Measurements from ENCODE around the gene ATP11A.

Gene ATP11A

DNA sequence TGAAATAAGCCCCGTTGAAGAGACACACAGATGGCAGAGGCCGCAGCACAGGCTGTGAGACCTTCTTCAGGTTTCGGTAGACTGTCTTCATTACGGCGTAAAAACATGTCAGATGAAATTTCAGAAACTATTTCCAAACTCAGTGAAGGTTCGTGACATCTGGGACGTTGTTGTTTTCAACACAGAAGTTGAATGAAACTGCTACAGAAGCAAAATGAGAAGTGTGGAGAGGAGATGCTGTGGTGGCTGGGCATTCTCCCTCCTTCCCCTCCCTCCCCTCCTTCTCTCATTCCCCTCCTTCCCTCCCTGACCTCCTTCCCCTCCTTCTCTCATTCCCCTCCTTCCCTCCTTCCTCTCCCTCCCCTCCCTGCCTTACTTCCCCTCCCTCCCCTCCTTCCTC is 113.6 kb downstream of the ATP11A start:
- no peak for DNase-seq

- DNase-seq: no peak
These were observed 114.5 kb downstream of the ATP11A start for GRCh38 chr13:112804374-112804773.

- DNase-seq: no peak
These were observed 117.2 kb downstream of the ATP11A start for GRCh38 chr13:112806739-112807652.

DNA sequence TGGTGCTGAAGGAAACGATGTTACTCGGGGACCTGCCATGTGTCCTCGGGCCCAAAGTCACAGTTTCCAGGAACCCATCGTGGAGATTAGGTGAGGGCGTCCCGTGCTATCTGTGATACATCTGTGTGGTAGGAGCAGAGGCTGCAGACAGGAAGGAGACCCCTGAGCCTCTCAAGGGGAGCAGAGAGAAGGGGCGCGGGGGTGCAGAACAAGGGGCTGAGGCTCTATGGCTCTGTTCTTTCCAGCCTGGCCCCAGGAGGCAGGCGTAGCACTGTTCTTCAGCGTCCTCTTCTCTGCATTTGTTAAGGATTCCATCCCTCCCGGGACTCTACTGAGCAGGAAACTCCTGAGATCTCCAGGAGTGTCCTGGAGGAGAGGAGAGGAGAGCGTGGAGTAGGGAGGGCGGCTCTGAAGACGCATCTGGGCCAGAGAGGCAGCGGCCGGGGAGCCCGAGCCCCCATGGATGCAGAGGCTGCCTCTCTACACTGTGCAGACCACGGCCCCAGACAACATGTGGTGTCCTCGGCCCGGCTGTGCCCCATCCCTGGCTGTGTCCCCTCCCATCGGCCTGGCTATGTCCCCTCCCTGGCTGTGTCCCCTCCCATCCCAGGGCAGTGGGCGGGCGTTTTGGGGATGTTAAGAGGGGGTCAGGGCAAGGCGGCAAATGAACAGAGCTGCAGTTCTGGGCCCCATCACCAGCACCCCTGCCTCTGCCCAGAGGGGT is 118.0 kb downstream of the ATP11A start:
- no peak for DNase-seq

GRCh38 chr13:112808377-112809140 is 118.7 kb downstream of the ATP11A start:
- no peak for DNase-seq

DNA sequence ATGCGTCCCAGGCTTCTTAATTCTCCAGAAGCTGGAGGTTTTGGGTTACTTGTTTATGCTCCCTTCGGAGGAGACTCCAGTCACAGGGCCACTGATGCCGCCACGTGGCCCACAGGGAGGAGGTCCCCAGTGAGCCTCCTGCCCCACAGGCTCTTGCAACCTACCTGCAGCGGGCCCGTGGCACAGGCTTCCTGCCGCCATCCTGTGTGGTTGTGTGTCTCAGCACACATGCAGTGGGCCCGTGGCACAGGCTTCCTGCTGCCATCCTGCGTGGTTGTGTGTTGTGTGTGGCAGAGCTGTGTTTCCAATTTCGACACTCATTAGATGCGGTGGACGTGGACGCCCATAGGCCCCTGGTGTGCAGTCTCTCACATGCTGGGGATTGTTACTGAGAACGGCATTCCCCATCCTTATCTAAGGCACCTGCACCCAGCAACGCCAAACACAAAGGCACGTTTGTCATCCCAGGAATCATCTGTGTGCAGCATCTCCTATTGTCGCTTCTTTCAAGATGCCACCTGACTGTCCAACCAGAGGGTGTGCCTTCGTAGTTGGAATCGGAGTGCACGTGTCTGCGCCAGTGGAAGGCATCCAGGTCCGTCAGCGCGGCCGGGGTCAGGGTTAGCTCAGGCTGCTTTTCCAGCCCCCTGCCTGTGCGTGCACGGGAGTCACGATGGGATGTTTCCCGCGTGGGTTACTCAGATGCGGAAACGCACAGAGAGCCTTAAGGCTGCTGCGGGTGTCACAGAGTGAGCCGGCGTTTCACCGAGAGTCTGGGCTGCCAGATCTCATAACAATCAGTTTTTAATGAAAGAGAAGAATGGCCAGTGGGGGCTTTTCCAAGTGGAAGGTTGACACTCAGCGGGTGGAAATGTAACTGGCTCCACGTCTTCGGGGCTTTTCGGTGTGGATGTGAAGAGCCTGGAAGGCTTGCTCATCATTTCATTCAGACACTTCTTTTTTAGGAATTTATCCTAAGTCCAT is 119.8 kb downstream of the ATP11A start:
- DNase-seq: no peak

DNA sequence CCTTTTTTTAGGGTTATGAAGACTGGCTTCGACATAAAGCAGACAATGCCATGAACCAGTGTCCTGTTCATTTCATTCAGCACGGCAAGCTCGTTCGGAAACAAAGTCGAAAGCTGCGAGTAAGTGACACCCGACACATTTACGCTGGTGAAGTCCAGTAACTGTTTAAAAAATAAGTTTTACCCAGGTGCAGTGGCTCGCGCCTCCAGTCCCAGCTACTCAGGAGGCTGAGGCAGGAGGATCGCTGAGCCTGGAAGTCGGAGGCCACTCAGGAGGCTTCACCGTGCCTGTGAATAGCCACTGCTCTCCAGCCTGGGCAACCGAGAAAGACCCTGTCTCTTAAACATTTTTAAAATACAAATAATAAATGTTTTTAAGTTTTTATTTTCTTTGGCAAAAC is 120.8 kb downstream of the ATP11A start:
- DNase-seq: no peak

DNA sequence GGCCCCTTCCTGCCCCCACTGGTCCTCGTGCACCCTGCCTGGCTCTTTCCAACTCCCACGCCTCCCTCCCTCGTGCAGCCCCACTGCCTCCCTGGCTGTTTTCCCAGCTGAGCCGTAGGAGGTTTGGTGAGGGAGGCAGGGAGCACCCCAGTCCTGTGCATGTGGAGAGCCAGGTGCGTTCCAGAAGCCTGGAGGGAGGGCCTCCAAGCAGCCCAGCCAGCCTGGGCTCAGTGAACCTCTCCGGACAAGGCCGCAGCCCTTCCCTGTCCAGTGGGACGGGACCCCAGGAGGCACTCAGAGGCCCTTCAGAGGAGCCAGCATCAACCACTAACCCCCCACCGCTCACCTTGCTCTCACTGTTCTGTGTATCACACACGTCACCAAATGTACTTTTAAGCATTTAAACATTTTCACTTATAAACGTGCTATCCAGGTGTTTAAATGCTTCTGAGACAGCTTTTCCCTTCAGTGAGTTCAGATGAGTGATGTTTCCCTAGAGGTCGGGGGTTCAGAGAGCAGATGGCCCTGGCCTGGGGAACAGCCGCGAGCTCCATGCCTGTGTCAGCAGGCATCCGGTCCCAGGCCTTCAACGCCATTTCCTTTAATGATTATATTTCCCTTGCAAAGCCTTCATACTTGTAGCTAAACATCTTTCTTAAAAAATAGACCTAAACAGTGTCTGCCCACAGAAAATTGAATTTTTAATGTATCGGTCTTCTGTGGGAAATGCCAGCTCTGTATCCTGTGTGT is 122.6 kb downstream of the ATP11A start:
- DNase-seq: no peak

DNA sequence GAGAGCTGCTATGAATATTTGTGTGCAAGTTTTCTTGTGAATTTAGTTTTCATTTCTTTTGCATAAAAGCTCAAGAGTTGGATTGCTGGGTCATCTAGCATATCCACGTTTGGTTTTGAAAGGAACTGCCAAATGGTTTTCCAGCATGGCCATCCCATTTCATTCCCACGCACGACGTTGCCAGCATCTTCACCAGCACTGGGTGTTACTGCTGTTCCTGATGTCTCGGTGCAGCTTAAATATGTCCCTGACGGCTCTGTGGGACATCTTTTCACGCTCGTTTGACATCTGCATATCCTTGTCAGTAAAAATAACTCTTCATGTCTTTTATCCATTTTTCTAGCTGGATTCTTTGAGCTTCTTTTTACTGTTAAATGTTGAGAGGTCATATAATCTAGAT is 123.7 kb downstream of the ATP11A start:
- DNase-seq: no peak

- no peak for DNase-seq
These were observed 125.2 kb downstream of the ATP11A start for GRCh38 chr13:112814905-112815585.

GRCh38 chr13:112815871-112816270 is 126.0 kb downstream of the ATP11A start:
- no peak for DNase-seq

DNA sequence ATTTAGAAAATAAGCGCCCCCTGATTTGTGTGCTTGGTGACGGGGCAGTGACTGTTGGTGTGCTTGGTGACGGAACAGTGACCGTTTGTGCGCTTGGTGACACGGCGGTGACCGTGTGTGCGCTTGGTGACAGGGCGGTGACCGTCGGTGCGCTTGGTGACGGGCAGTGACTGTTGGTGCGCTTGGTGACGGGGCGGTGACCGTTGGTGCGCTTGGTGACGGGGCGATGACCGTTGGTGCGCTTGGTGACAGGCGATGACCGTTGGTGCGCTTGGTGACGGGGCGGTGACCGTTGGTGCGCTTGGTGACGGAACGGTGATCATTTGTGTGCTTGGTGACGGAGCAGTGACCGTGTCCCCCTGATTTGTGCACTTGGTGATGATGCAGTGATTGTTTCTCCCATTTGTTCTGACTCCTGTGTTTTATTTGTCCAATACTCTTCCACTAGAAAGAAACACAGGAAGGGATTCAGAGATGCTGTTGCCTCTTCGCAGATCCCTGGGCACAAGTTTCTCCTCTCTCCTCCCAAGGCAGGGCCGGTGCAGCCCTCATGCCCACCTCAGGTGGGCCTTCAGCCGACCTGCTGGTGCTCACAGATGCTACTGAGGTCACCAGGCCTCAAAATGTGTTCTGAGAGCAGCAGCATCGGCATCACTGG is 128.3 kb downstream of the ATP11A start:
- DNase-seq: no peak

GRCh38 chr13:112818698-112819045 is 128.8 kb downstream of the ATP11A start:
- DNase-seq: no peak

DNA sequence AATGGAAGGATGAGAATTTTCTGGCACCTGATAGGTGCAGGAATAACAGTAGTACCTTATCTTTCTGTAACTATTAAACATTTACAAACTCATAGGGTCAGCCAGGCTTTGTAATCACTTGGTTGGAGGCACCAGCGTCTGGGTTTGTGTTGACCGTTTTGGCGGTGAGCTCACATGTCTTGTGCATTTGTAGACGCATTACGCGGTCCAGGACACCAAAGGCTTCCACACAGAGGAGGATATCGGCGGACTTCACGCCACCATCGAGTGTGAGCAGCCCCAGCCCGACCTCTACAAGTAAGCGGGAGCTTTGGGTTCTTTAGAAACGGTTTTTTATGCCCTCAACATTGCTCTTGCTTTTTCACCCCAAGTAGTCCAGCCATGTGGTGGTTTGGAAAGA is 129.3 kb downstream of the ATP11A start:
- no peak for DNase-seq

- DNase-seq: no peak
These were observed 130.0 kb downstream of the ATP11A start for GRCh38 chr13:112819816-112820215.

GRCh38 chr13:112820318-112820717 is 130.5 kb downstream of the ATP11A start:
- no peak for DNase-seq

DNA sequence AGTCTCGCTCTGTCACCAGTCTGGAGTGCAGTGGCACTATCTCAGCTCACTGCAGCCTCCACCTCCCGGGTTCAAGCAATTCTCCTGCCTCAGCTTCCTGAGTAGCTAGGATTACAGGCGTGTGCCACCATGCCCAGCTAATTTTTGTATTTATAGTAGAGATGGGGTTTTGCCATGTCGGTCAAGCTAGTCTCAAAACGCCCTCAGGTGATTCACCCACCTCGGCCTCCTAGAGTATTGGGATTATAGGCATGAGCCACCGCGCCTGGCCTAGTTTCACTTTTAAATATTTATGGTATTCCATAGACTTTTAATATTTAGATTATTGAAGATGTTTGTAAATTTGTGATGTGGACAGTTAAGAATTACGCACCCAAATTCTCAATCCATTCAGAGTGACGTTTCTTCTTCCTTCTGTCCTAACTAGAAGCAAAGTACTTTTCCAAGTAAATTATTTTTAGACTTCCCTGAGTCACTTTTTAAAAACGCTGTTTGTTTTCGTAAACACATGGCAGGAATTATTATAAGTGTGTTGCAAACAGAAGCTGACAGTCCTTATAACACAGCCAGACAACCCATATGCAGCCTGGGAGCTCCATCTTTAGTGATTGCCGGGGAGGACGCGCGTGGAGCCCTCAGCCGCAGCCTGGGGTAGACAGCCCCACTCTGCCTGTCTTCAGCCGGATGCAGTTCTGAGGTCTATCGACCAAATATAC is 131.7 kb downstream of the ATP11A start:
- no peak for DNase-seq

DNA sequence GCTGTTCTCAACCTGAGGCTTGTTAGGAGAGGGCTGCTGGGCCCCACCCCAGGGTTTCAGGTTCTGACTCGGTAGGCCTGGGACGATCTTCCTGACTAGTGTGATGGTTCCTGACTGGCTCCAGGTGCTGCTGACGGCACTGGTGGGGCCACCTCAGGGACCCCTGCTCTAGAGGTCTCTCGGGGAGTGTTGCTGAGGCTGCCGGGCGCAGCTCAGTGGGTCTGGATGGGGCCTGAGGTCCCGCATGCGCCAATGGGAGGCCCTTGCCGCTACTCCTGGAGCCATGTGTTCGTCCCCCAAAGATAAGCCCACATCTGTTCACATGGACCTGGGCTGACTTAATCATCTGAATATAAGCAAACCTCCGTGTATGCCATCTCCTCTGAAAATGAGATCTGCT is 133.0 kb downstream of the ATP11A start:
- DNase-seq: no peak

- DNase-seq: no peak
These were observed 134.6 kb downstream of the ATP11A start for GRCh38 chr13:112824429-112824828.

DNA sequence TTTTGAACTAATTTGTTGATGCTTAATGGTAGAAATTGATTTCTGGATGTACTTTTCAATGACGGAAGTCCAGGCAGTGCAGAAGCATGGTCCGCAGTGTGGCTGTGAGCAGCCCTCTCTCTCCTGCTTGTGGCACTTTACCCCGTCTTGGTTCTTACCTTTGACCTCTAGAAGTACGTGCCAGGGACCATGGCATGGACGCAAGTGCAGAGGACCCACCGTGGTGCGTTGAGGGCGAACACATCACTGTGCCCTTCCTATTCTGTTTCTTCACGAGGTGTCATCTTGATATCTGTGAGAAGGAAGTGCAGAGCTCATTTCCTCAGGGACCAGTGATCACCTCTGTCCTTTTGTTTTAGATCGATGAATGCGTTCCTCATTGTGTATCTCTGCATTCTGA is 135.2 kb downstream of the ATP11A start:
- no peak for DNase-seq

Measured in activated CD4-positive, alpha-beta T cell treated with anti-CD3 and anti-CD28 coated beads, Interleukin-2, amount 50 U/mL, for 1 hour (primary cell).